PFSK-1 (cell line): ENCODE results near the gene OR51T1.

Source experiments
- POLR2AphosphoS5 ChIP-seq: IDR thresholded peaks from 2 replicates; pipeline ENCODE4 v1.6.1; 2012; ENCODE audit warnings: low read depth, mild to moderate bottlenecking, control low read depth, low read length, moderate library complexity
- SIN3A ChIP-seq: IDR thresholded peaks from 2 replicates; pipeline ENCODE4 v1.6.1; 2012; ENCODE audit warnings: mild to moderate bottlenecking, low read length, moderate library complexity, borderline replicate concordance; ENCODE audit not compliant: insufficient read depth
- TAF1 ChIP-seq: IDR thresholded peaks from 2 replicates; pipeline ENCODE4 v1.6.1; 2012; ENCODE audit warnings: low read length, control low read depth, borderline replicate concordance; ENCODE audit not compliant: insufficient read depth

GRCh38 chr11:4884361-4884760, 2.7 kb downstream of the OR51T1 start:
- no peak for TF ChIP-seq SIN3A
- no peak for TF ChIP-seq TAF1
- no peak for TF ChIP-seq POLR2AphosphoS5
